GM21515 (cell line): ENCODE measurements around the gene AUH.
"Not testable (repeated sequence)": the region's sequence is repeated elsewhere in the genome, so short reads cannot be mapped to it uniquely, and the experiment has no call there.

Experiments
- ATAC-seq: cut with Tn5 transposase; IDR thresholded peaks from one replicate; pipeline ENCODE4 v1.9.1; 2021; ENCODE audit not compliant: unreplicated experiment

The AUH gene

GRCh38 chr9:91379426-91379825 lies 17.7 kb upstream of the AUH start:
- ATAC-seq: no peak

GRCh38 chr9:91378695-91379127 lies 17.0 kb upstream of the AUH start:
- no peak for ATAC-seq

GRCh38 chr9:91378054-91378453 lies 16.3 kb upstream of the AUH start:
- ATAC-seq: not testable (repeated sequence)

GRCh38 chr9:91376239-91376638 lies 14.5 kb upstream of the AUH start:
- no peak for ATAC-seq

- no peak for ATAC-seq
Measured at GRCh38 chr9:91374939-91375338, 13.2 kb upstream of the AUH start.

- ATAC-seq: no peak
Measured at GRCh38 chr9:91371894-91372293, 10.2 kb upstream of the AUH start.

GRCh38 chr9:91370006-91370405 lies 8.3 kb upstream of the AUH start:
- not testable (repeated sequence) for ATAC-seq

- ATAC-seq: no peak
Measured at GRCh38 chr9:91364702-91365101, 3.0 kb upstream of the AUH start.

GRCh38 chr9:91364005-91364404 lies 2.3 kb upstream of the AUH start:
- ATAC-seq: no peak

GRCh38 chr9:91362051-91362611 lies 413 bp upstream of the AUH start:
- ATAC-seq: peak; percentile 21

GRCh38 chr9:91360551-91361290 lies 997 bp downstream of the AUH start:
- no peak for ATAC-seq

- ATAC-seq: no peak
Measured at GRCh38 chr9:91359734-91360470, 1.8 kb downstream of the AUH start.

GRCh38 chr9:91359083-91359482 lies 2.6 kb downstream of the AUH start:
- ATAC-seq: no peak

- ATAC-seq: no peak
Measured at GRCh38 chr9:91354881-91355280, 6.8 kb downstream of the AUH start.

GRCh38 chr9:91349115-91349555 lies 12.6 kb downstream of the AUH start:
- ATAC-seq: no peak

GRCh38 chr9:91348191-91348807 lies 13.4 kb downstream of the AUH start:
- no peak for ATAC-seq

- no peak for ATAC-seq
Measured at GRCh38 chr9:91347377-91347776, 14.3 kb downstream of the AUH start.

- ATAC-seq: no peak
Measured at GRCh38 chr9:91346644-91347043, 15.1 kb downstream of the AUH start.

GRCh38 chr9:91345978-91346377 lies 15.7 kb downstream of the AUH start:
- ATAC-seq: no peak

- no peak for ATAC-seq
Measured at GRCh38 chr9:91342575-91342974, 19.1 kb downstream of the AUH start.

GRCh38 chr9:91341749-91342148 lies 20.0 kb downstream of the AUH start:
- ATAC-seq: no peak
